Measurements from ENCODE around the gene MYO18A. TPM values are rescaled to one million over a fixed set of nuclear protein-coding genes. Genes with fewer than 3 reads are reported as not detected.
A peak's percentile ranks its signal among the peaks of the same experiment; 100 is the strongest.
"Not testable (repeated sequence)": the region's sequence is repeated elsewhere in the genome, so short reads cannot be mapped to it uniquely, and the experiment has no call there.

Gene MYO18A
- 100 to 1,000 TPM; 217 to 408 (median 327) TPM for total RNA-seq
- 100 to 1,000 TPM in 1 of 2 donors, 10 to 100 TPM in 1; 61.4 to 442 TPM for polyA plus RNA-seq
- long read RNA-seq, donor 1, partial matches to known transcripts, result 168 of 194 reads
- long read RNA-seq, donor 1, other reads (novel, unspliced or antisense), result 24 of 194 reads
- long read RNA-seq, donor 2, partial matches to known transcripts, result 253 of 317 reads
- long read RNA-seq, donor 2, other reads (novel, unspliced or antisense), result 63 of 317 reads
- long read RNA-seq, donor 3, partial matches to known transcripts, result 157 of 192 reads
- long read RNA-seq, donor 3, other reads (novel, unspliced or antisense), result 33 of 192 reads

GRCh38 chr17:29180034-29180787 is at the start of gene MYO18A:
TSS of gene MYO18A (minus strand) at chr17:29180398. CDS start at chr17:29166940, 13,458 bp downstream.
- WGBS, 2 donors, result 1% methylated on average over 53 to 75 of the region's 76 CpGs
- ATAC-seq, result peak; percentile 74 to 90 (median 82)

GRCh38 chr17:29225396-29225795 is 45.2 kb upstream of the MYO18A start:
- ATAC-seq (no peak), DNase-seq (no peak)
- H3K4me3 ChIP-seq, result no peak overlapping the region
- intact Hi-C loops (cut with DNase I), result loop anchor here in 1 of 10 donors (10.0 kb wide), 1 partner anchor 59 kb away; no protein-coding TSS in a partner anchor
- H3K4me1 ChIP-seq, result no peaks in the 10 kb centered on the region
- no peak overlapping the region for H3K27ac ChIP-seq
- no peaks in the 10 kb centered on the region for H3K36me3 ChIP-seq
- TF ChIP-seq CTCF (IDR thresholded peaks at IDR 0.05), result no peak
- no peaks in the 10 kb centered on the region for H3K27me3 ChIP-seq
- no peaks in the 10 kb centered on the region for H3K9me3 ChIP-seq

More at GRCh38 chr17:29180034-29180787, at the start of gene MYO18A:
- H3K4me1 ChIP-seq, result peaks cover 27 to 58% (median 49%) of the 10 kb centered on the region in 9 donors
- H3K27ac ChIP-seq, result peak within 1 kb of the TSS; percentile 60 to 97 (median 90)
- TF ChIP-seq CTCF (IDR thresholded peaks at IDR 0.05), result peak; percentile 75 to 94 (median 89)
- H3K36me3 ChIP-seq, result no peaks in the 10 kb centered on the region
- peaks cover 0 to 5% (median 0%) of the 10 kb centered on the region in 7 donors for H3K27me3 ChIP-seq
- intact Hi-C loops (cut with DNase I), result loop anchor here in 7 of 10 donors (1.0 to 5.0 kb wide), 6 partner anchors 31 to 53 kb away; no protein-coding TSS in a partner anchor
- H3K9me3 ChIP-seq, result no peaks in the 10 kb centered on the region
- DNase-seq, result peak; percentile 78 to 84
- peak within 1 kb of the TSS; percentile 48 to 77 (median 68) for H3K4me3 ChIP-seq

- H3K27me3 ChIP-seq, H3K9me3 ChIP-seq, DNase-seq, H3K36me3 ChIP-seq, ATAC-seq, H3K4me3 ChIP-seq, H3K27ac ChIP-seq, H3K4me1 ChIP-seq: not testable (repeated sequence)
- intact Hi-C loops (cut with DNase I), result loop anchor here in 1 of 10 donors (10.0 kb wide), 1 partner anchor 63 kb away; no protein-coding TSS in a partner anchor
- 97% methylated on average over 11 of the region's 11 CpGs for WGBS, 2 donors
Measured at GRCh38 chr17:29221338-29221737, 41.1 kb upstream of the MYO18A start.

- no peaks in the 10 kb centered on the region for H3K36me3 ChIP-seq
- intact Hi-C loops (cut with DNase I), result loop anchor here (1.0 to 10.0 kb wide), 14 partner anchors 37 to 517 kb away; partner anchors contain the start of genes MYO18A (in 3 of the 10) and PHF12 (in 1 of the 10)
- H3K4me3 ChIP-seq, result no peak overlapping the region
- no peak overlapping the region for H3K27ac ChIP-seq
- H3K9me3 ChIP-seq, result no peaks in the 10 kb centered on the region
- WGBS, 2 donors, result 14% methylated on average over 14 of the region's 14 CpGs
- ATAC-seq (peak; percentile 87 to 96 (median 91)), DNase-seq (peak; percentile 56 to 83)
- peaks cover 0 to 11% (median 8%) of the 10 kb centered on the region in 9 donors for H3K4me1 ChIP-seq
- peak; percentile 88 to 97 (median 92) for TF ChIP-seq CTCF (IDR thresholded peaks at IDR 0.05)
- no peaks in the 10 kb centered on the region for H3K27me3 ChIP-seq
Measured at GRCh38 chr17:29219378-29220047, 39.3 kb upstream of the MYO18A start.

All from heart right ventricle (tissue), 16 donors.